HepG2 (cell line): Measurements from ENCODE around the gene ATF3. TPM values are rescaled to one million over a fixed set of nuclear protein-coding genes. Genes with fewer than 3 reads are reported as not detected.

Experiments
- ATM ChIP-seq: fragments of 450-650 bp; IDR thresholded peaks from 2 replicates; pipeline ENCODE4 v1.7.1; 2017; ENCODE audit warnings: mild to moderate bottlenecking, borderline replicate concordance
- BCL6 ChIP-seq: IDR thresholded peaks from 2 replicates; pipeline ENCODE4 v1.6.1; 2016; ENCODE audit warnings: missing genetic modification reagents, missing compliant biosample characterization
- EP300 ChIP-seq, 3 experiments: sonication (generic) in 1 of 3; formaldehyde crosslinking in 1 of 3; IDR thresholded peaks; 2 replicates each; pipeline versions ENCODE4 v1.5.1 to v1.6.1; 2011 to 2020; ENCODE audit warnings: low read depth in 2 of 3, low read length in 2 of 3, borderline replicate concordance in 1 of 3, improper control_type of control experiment in 1 of 3, mild to moderate bottlenecking in 1 of 3, missing genetic modification reagents in 1 of 3, moderate library complexity in 1 of 3
- FOXA3 ChIP-seq: IDR thresholded peaks from 2 replicates; pipeline ENCODE4 v1.6.1; 2016; ENCODE audit warnings: missing genetic modification reagents, missing compliant biosample characterization
- HDAC2 ChIP-seq: sonication (generic); formaldehyde crosslinking; IDR thresholded peaks from 2 replicates; pipeline ENCODE4 v1.4.0; 2020; ENCODE audit warnings: missing genetic modification reagents
- MTF2 ChIP-seq: sonication (generic); formaldehyde crosslinking; IDR thresholded peaks from 2 replicates; pipeline ENCODE4 v1.5.0; 2020; ENCODE audit warnings: missing genetic modification reagents, borderline replicate concordance
- NONO ChIP-seq, 2 experiments: fragments of 450-650 bp in 1 of 2; sonication (generic) in 1 of 2; formaldehyde crosslinking in 1 of 2; IDR thresholded peaks in 1 of 2; conservative IDR thresholded peaks in 1 of 2; 2 replicates each; pipeline versions ENCODE4 v1.6.1 to v1.8.0; 2017 to 2022; ENCODE audit warnings: mild to moderate bottlenecking in 1 of 2, missing genetic modification reagents in 1 of 2, moderate library complexity in 1 of 2
- NR2F2 ChIP-seq: IDR thresholded peaks from 2 replicates; pipeline ENCODE4 v1.6.1; 2012; ENCODE audit warnings: low read depth, inconsistent platforms, borderline replicate concordance
- TCF7 ChIP-seq: sonication (generic); IDR thresholded peaks from 2 replicates; pipeline ENCODE4 v1.6.1; 2016; ENCODE audit warnings: antibody characterized with exemption, low read depth
- TCF7L2 ChIP-seq: IDR thresholded peaks from 2 replicates; pipeline ENCODE4 v1.6.1; 2011; ENCODE audit warnings: mild to moderate bottlenecking, low read depth, low read length, moderate library complexity
- TEAD3 ChIP-seq: optimal IDR thresholded peaks from 2 replicates; pipeline ENCODE3; 2016; ENCODE audit warnings: borderline replicate concordance
- THAP7 ChIP-seq: sonication (generic); formaldehyde crosslinking; IDR thresholded peaks from 2 replicates; pipeline ENCODE4 v1.8.1; 2023; ENCODE audit warnings: mild to moderate bottlenecking, missing genetic modification reagents
- ZFP36L2 ChIP-seq: sonication (generic); formaldehyde crosslinking; IDR thresholded peaks from 2 replicates; pipeline ENCODE4 v1.4.0; 2020; ENCODE audit warnings: missing genetic modification reagents
- ZKSCAN5 ChIP-seq: sonication (generic); formaldehyde crosslinking; IDR thresholded peaks from 2 replicates; pipeline ENCODE4 v1.5.1; 2020; ENCODE audit warnings: mild to moderate bottlenecking, missing genetic modification reagents
- ZNF263 ChIP-seq: sonication (generic); formaldehyde crosslinking; IDR thresholded peaks from 2 replicates; pipeline ENCODE4 v1.4.0; 2020; ENCODE audit warnings: missing genetic modification reagents
- ZNF274 ChIP-seq: sonication (generic); formaldehyde crosslinking; IDR thresholded peaks from 2 replicates; pipeline ENCODE4 v1.5.1; 2020; ENCODE audit warnings: mild to moderate bottlenecking, missing genetic modification reagents
- ZNF34 ChIP-seq: sonication (generic); formaldehyde crosslinking; IDR thresholded peaks from 2 replicates; pipeline ENCODE4 v1.4.0; 2020; ENCODE audit warnings: mild to moderate bottlenecking, missing genetic modification reagents, borderline replicate concordance
- ZNF382 ChIP-seq: sonication (generic); formaldehyde crosslinking; IDR thresholded peaks from 2 replicates; pipeline ENCODE4 v1.5.0; 2020; ENCODE audit warnings: missing genetic modification reagents, mild to moderate bottlenecking, borderline replicate concordance
- ZNF547 ChIP-seq: sonication (generic); formaldehyde crosslinking; IDR thresholded peaks from 2 replicates; pipeline ENCODE4 v1.5.1; 2020; ENCODE audit warnings: mild to moderate bottlenecking, missing genetic modification reagents
- ZNF629 ChIP-seq: sonication (generic); formaldehyde crosslinking; conservative IDR thresholded peaks from 2 replicates; pipeline ENCODE4 v1.5.0; 2020; ENCODE audit warnings: missing genetic modification reagents
- ZNF781 ChIP-seq: sonication (generic); formaldehyde crosslinking; IDR thresholded peaks from 2 replicates; pipeline ENCODE4 v1.5.1; 2020; ENCODE audit warnings: borderline replicate concordance, mild to moderate bottlenecking, missing genetic modification reagents; ENCODE audit errors: not compliant biosample characterization
- polyA plus RNA-seq, 8 experiments: library from polyadenylated mRNA; depleted of rRNA in 3 of 8; stranded (reverse) in 7 of 8; unstranded in 1 of 8; fragments of >200 nt; fragmentation: Illumina TruSeq in 4 of 8; extraction: Trizol in 4 of 8; gene quantifications; 2 replicates each; pipeline versions ENCODE4 v1.2.1 to v1.2.3, GENCODE V29; 2011 to 2016; ENCODE audit warnings: low read depth in 4 of 8, missing spikeins in 1 of 8, mixed read lengths in 1 of 8; ENCODE audit not compliant: insufficient read depth in 1 of 8
- total RNA-seq, 5 experiments: library from RNA; depleted of rRNA; stranded (reverse); fragments of >200 nt; fragmentation: Illumina TruSeq; extraction: Trizol; gene quantifications; 2 replicates each; pipeline ENCODE4 v1.2.3, GENCODE V29; 2016; ENCODE audit warnings: low read depth in 1 of 5
- TF ChIP-seq, protein P1 (sequence below), 2 experiments: sonication (generic) in 1 of 2; formaldehyde crosslinking in 1 of 2; IDR thresholded peaks; 2 replicates each; pipeline versions ENCODE4 v1.4.0 to v1.6.1; 2016 to 2020; ENCODE audit warnings: borderline replicate concordance in 1 of 2, low read depth in 1 of 2, mild to moderate bottlenecking in 1 of 2, missing genetic modification reagents in 1 of 2
- TF ChIP-seq, protein P2 (sequence below): sonication (generic); formaldehyde crosslinking; conservative IDR thresholded peaks from 2 replicates; pipeline ENCODE4 v1.4.0; 2020; ENCODE audit warnings: missing genetic modification reagents

Gene ATF3
- total and polyA plus RNA-seq, 2 of the 13 experiments (the other 11 are each of a cell fraction or from before 2014, with no cell fraction given) = 5.0 to 13.0 TPM

- TF ChIP-seq ZKSCAN5 (CRISPR knock-in tag) (no peak), ZNF274 (no peak), TCF7L2 (no peak), ZNF263 (CRISPR knock-in tag) (no peak), TCF7 (peak; percentile 59; the same call in 1 of the 2 replicates), FOXA3 (peak; percentile 60), ZNF781 (CRISPR knock-in tag) (no peak), ATM (no peak), ZNF382 (CRISPR knock-in tag) (no peak), MTF2 (CRISPR knock-in tag) (no peak), EP300 (IDR thresholded peaks at IDR 0.05; ENCODE audit: low read depth in 2 of 2, low read length in 2 of 2) (0 out of 4 replicates have a peak, but pooled peaks of 1 of the 2 experiments have one; percentile 46), EP300 (CRISPR knock-in tag; IDR thresholded peaks at IDR 0.05; ENCODE audit: borderline replicate concordance) (no peak), NONO (IDR thresholded peaks at IDR 0.05) (no peak), NONO (CRISPR knock-in tag; conservative IDR thresholded peaks at IDR 0.05) (0 out of 2 replicates have a peak, but pooled peaks have one; percentile 26), TEAD3 (peak; percentile 33), THAP7 (no peak), NR2F2 (peak; percentile 50; the same call in 1 of the 2 replicates), BCL6 (CRISPR knock-in tag) (peak; percentile 74), HDAC2 (no peak), ZNF547 (CRISPR knock-in tag) (no peak), ZNF34 (no peak), ZNF629 (CRISPR knock-in tag) (peak; percentile 86), ZFP36L2 (no peak)
- TF ChIP-seq, protein P1, sequence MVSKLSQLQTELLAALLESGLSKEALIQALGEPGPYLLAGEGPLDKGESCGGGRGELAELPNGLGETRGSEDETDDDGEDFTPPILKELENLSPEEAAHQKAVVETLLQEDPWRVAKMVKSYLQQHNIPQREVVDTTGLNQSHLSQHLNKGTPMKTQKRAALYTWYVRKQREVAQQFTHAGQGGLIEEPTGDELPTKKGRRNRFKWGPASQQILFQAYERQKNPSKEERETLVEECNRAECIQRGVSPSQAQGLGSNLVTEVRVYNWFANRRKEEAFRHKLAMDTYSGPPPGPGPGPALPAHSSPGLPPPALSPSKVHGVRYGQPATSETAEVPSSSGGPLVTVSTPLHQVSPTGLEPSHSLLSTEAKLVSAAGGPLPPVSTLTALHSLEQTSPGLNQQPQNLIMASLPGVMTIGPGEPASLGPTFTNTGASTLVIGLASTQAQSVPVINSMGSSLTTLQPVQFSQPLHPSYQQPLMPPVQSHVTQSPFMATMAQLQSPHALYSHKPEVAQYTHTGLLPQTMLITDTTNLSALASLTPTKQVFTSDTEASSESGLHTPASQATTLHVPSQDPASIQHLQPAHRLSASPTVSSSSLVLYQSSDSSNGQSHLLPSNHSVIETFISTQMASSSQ (IDR thresholded peaks at IDR 0.05; ENCODE audit: low read depth) = peak; percentile 47; the same call in 1 of the 2 replicates
- TF ChIP-seq, protein P1 (CRISPR knock-in tag; IDR thresholded peaks at IDR 0.05; ENCODE audit: borderline replicate concordance) = no peak
- TF ChIP-seq, protein P2, sequence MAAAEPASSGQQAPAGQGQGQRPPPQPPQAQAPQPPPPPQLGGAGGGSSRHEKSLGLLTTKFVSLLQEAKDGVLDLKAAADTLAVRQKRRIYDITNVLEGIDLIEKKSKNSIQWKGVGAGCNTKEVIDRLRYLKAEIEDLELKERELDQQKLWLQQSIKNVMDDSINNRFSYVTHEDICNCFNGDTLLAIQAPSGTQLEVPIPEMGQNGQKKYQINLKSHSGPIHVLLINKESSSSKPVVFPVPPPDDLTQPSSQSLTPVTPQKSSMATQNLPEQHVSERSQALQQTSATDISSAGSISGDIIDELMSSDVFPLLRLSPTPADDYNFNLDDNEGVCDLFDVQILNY (CRISPR knock-in tag) = no peak
Measured at GRCh38 chr1:212628813-212629415, 20.4 kb downstream of the ATF3 start (continued).
